Measurements from ENCODE around the gene RRH.

DNA sequence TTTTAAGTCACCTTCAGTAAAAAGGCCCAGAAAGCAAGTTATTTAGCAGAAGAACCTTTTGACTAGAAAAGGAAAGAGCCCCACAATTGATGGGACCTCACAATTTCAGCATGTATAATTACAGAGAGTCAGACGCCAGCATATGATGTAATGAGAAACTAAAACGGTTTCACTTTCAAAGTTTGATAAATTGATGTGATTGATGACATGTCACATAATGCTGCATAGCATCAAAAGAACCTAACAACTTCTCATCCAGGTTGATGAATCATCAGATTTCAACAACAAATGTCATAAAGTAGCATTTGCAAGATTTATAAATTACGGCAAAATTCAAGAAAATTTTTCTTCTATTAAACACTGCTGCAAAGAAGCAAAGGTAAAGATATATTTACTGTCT lies 16.1 kb upstream of the RRH start:
- TF ChIP-seq, protein P1, sequence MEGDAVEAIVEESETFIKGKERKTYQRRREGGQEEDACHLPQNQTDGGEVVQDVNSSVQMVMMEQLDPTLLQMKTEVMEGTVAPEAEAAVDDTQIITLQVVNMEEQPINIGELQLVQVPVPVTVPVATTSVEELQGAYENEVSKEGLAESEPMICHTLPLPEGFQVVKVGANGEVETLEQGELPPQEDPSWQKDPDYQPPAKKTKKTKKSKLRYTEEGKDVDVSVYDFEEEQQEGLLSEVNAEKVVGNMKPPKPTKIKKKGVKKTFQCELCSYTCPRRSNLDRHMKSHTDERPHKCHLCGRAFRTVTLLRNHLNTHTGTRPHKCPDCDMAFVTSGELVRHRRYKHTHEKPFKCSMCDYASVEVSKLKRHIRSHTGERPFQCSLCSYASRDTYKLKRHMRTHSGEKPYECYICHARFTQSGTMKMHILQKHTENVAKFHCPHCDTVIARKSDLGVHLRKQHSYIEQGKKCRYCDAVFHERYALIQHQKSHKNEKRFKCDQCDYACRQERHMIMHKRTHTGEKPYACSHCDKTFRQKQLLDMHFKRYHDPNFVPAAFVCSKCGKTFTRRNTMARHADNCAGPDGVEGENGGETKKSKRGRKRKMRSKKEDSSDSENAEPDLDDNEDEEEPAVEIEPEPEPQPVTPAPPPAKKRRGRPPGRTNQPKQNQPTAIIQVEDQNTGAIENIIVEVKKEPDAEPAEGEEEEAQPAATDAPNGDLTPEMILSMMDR (CRISPR knock-in tag; IDR thresholded peaks at IDR 0.05): no peak
- TF ChIP-seq YY1 (IDR thresholded peaks at IDR 0.05; ENCODE audit: insufficient read depth, insufficient replicate concordance, low read depth, low read length) (no peak), SUZ12 (IDR thresholded peaks at IDR 0.05; ENCODE audit: low read depth, low read length) (no peak), POLR2A (IDR thresholded peaks at IDR 0.05; ENCODE audit: insufficient read depth in 1 of 2, low read depth in 2 of 2, low read length in 2 of 2) (no peak), JUND (CRISPR knock-in tag; IDR thresholded peaks at IDR 0.05) (no peak), TCF7L2 (IDR thresholded peaks at IDR 0.05; ENCODE audit: low read depth, low read length) (no peak), MNT (IDR thresholded peaks at IDR 0.05) (no peak), RELA (CRISPR knock-in tag; IDR thresholded peaks at IDR 0.05) (no peak)
